KBM-7 (cell line): ENCODE measurements around the gene APOD.
A peak's percentile ranks its signal among the peaks of the same experiment; 100 is the strongest.

ENCODE experiments used
- DNase-seq: peaks from one replicate; pipeline ENCODE4 v3.0.0-alpha.2; 2015
- in situ Hi-C: fragments of 300-500 bp; cut with MboI; formaldehyde crosslinking; loops from 2 replicates; pipeline ENCODE4 v1.14.3; 2020; ENCODE audit warnings: low sequenced_read_pairs, low pct_unique_long_range_greater_than_20kb, mixed read lengths

APOD gene

DNA sequence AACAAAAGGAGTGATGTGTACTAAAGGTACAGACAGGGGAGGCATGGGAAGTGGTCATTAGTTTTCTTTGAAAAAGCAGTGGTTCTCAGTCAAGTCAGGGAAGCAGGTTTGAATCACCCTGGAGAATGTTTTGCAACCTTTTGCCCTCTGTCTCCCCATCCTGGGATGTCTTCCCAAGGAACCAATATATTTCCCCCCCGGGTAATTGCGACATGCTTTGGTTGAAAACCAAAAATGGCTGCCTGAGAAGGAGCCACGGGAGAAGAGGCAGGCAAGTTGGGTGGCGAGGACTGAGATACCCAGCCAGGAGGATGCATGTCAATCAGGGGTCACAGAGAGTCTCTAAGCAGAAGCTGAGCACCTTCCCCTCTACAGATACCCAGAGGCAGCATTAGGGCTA lies 20.4 kb downstream of the APOD start:
- in situ Hi-C loops = no loop called here
- no peak for DNase-seq

GRCh38 chr3:195559723-195560409 lies 23.9 kb downstream of the APOD start:
- in situ Hi-C loops = no loop called here
- DNase-seq = no peak

- in situ Hi-C loops = no loop called here
- DNase-seq = peak; percentile 63
These were observed 25.1 kb downstream of the APOD start for GRCh38 chr3:195558602-195559001.

DNA sequence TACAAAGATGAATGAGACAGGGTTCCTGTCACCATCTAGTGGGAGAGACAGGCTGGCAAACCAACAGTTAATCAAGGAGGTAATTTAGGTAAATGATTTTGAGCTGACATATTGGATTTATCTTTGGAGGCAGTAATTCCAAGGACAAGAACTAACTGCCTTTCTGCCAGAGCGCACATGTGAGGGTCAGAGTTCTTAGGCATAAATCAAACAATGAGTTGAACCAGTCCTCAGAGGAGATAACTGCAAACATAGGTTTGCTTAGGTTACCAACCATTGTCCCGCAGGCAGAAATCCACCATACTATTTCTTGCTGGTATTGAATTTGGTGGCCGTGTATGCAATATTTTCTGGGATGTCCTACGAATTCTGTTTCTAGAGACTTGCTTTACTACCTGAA lies 26.4 kb downstream of the APOD start:
- no peak for DNase-seq
- in situ Hi-C loops = no loop called here

DNA sequence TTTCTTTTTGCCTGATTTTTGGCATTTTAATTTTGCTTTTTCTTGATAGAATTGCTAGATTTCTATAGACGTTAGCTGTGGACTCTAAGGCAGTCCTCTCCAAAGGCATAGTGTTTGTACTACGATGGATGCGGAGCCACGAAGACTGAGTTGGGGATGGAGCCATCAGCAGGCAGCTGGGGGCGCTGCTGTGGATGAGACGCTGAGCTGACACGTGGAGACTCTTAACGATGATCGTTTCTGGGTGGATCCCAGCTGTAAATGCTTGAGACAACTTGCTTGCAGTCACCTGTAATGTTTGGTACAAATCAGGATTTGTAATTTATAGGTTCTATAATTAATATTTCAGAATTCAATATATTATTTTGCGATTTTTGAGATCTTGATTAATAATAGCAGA lies 27.4 kb downstream of the APOD start:
- in situ Hi-C loops = no loop called here

GRCh38 chr3:195555110-195555509 lies 28.6 kb downstream of the APOD start:
- DNase-seq = no peak
- in situ Hi-C loops = no loop called here

More for the DNA sequence above, 27.4 kb downstream of the APOD start:
- peak; percentile 27 for DNase-seq

GRCh38 chr3:195554458-195554857 lies 29.3 kb downstream of the APOD start:
- in situ Hi-C loops = no loop called here
- no peak for DNase-seq

DNA sequence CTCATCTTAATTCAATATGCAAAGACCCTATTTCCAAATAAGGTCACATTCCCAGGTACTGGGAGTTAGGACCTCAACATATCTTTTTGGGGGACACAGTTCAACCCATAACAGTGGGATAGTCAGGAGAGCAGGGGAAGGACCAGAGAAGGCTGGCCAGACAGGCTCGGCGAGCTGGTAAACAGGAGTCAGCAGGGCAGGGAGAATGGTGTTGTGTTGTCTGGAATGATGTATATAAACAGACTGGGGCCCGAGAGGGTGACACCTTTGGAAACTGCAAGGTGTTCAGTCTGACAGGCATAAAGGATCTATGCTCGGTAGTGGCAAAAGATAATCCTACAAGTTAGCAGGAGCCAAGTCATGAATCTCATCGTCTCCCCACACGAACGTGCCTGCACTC lies 30.5 kb downstream of the APOD start:
- in situ Hi-C loops = no loop called here
- no peak for DNase-seq

GRCh38 chr3:195551381-195551978 lies 32.3 kb downstream of the APOD start:
- DNase-seq = no peak
- in situ Hi-C loops = no loop called here

- in situ Hi-C loops = no loop called here
These were observed 33.0 kb downstream of the APOD start for GRCh38 chr3:195550723-195551122.

DNA sequence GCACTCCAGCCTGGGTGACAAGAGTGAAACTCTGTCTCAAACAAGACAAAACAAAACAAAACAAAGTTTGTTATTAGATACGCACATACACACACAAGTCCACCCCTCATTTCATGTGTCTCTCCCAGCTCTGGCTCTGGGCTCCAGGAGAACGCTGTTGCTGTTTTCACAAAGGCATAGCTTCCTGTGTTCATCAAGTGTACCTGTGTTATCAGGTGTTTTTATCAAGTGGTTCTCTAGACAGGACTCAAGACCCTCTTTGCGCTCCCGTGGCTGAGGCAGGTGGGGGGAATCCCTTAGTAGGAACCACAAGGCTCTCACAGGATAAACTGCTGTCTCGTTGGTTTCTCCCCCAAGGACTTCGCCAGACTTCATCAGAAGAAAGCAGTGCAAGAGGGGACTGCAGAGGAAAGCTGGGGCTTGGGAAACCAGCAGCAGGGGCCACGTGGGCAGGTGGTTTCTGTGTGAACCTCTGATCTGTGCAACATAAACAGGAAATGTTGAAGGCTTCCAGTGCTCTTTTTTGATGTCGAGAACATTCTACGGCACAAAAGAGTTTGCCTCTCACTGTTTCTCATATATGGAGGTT lies 33.7 kb downstream of the APOD start:
- in situ Hi-C loops = loop anchor here (25.0 kb wide), 1 partner anchor 863 kb away; the partner anchor contains the start of gene FAM43A
- DNase-seq = peak; percentile 20

More at GRCh38 chr3:195550723-195551122, 33.0 kb downstream of the APOD start:
- DNase-seq = no peak

DNA sequence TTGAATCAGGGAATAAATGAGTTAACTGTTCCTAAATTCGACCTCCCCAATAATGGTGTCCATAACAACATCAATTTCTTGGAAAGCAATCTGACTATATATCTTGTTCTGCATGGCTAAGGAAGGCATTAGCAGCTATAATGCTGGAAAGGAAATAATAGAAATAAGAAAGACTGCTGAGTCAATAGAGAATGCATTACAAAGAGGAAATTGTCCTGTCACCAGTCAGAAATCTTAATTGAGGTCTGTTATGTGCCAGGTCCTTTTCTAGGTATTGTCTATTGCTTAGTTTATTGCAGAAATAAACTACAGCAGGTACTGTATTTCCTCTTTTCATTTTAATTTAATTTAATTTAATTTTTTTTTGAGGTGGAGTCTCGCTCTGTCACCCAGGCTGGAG lies 34.8 kb downstream of the APOD start:
- no peak for DNase-seq
- in situ Hi-C loops = loop anchor here (25.0 kb wide), 1 partner anchor 862 kb away; the partner anchor contains the start of gene FAM43A

GRCh38 chr3:195548501-195548900 lies 35.2 kb downstream of the APOD start:
- in situ Hi-C loops = loop anchor here (25.0 kb wide), 1 partner anchor 861 kb away; the partner anchor contains the start of gene FAM43A
- DNase-seq = no peak

GRCh38 chr3:195548006-195548405 lies 35.7 kb downstream of the APOD start:
- in situ Hi-C loops = loop anchor here (25.0 kb wide), 1 partner anchor 861 kb away; the partner anchor contains the start of gene FAM43A
- no peak for DNase-seq

DNA sequence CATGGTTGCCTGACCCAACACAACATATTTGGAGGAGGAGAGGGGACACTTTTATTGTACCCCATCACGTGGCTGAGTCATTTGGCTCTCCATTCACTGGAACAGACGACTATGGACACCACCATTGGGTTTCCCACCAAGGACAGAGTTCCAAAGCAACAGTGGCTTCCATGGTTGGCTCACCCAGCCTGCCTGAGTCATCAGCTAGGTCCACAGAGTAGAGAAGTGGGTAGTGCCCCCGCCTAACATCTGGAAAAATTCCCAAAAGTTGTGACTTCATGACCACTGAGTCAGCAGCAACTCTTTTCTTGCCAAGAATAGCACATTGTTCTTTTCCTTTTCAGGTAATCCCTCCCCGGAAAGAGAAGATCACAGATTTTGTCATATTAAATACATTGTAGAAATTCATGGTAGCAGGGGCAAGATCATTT lies 37.6 kb downstream of the APOD start:
- DNase-seq = no peak
- in situ Hi-C loops = loop anchor here (25.0 kb wide), 1 partner anchor 859 kb away; the partner anchor contains the start of gene FAM43A

- in situ Hi-C loops = loop anchor here (25.0 kb wide), 1 partner anchor 857 kb away; the partner anchor contains the start of gene FAM43A
- no peak for DNase-seq
These were observed 39.1 kb downstream of the APOD start for GRCh38 chr3:195544634-195545033.

DNA sequence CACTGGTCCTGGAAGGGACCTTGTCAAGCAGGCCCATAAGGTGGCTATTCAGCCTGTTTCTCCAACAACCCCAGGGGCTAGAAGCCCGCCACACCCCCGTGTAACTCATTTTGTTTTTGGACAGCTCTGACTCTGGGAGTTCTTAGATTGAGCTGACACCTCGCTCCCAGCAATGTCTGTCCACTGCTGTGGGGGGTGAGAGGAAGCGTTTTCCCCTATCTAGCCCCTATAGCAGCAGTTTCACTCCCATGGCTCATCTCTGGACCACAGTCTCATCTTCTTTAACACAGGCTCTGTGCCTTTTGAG lies 39.6 kb downstream of the APOD start:
- DNase-seq = no peak
- in situ Hi-C loops = loop anchor here (25.0 kb wide), 1 partner anchor 857 kb away; the partner anchor contains the start of gene FAM43A

- no peak for DNase-seq
- in situ Hi-C loops = loop anchor here (25.0 kb wide), 1 partner anchor 856 kb away; the partner anchor contains the start of gene FAM43A
These were observed 40.1 kb downstream of the APOD start for GRCh38 chr3:195543500-195544229.

GRCh38 chr3:195542698-195543499 lies 40.8 kb downstream of the APOD start, which contains the start of gene PPP1R2:
Gene PPP1R2, minus strand, starts transcription at chr3:195543325. Its CDS starts 300 bp downstream, at chr3:195543025.
- in situ Hi-C loops = loop anchor here (25.0 kb wide), 1 partner anchor 856 kb away; the partner anchor contains the start of gene FAM43A
- DNase-seq = peak; percentile 75
